Neural cell (in vitro differentiated cells): Measurements from ENCODE around the gene TIMM17A. TPM values are rescaled to one million over a fixed set of nuclear protein-coding genes. Genes with fewer than 3 reads are reported as not detected.

Experiments
- H2AFZ ChIP-seq: fragments of 200-600, 300-800 bp; sonication (generic), shearing (Covaris generic); 2 replicates; pipeline ENCODE4 v1.6.0; 2014; ENCODE audit warnings: low read depth, mild to moderate bottlenecking, antibody characterized with exemption, low read length, moderate library complexity
- H3F3A ChIP-seq: fragments of 200-600 bp; shearing (Covaris generic); 2 replicates; pipeline ENCODE4 v1.6.1; 2016; ENCODE audit warnings: mild to moderate bottlenecking, moderate library complexity, mixed read lengths, antibody characterized with exemption, low read length; ENCODE audit not compliant: insufficient read depth, poor library complexity, severe bottlenecking
- H3K27ac ChIP-seq: fragments of 200-600, 300-800 bp; sonication (generic), shearing (Covaris generic); 2 replicates; pipeline ENCODE4 v1.5.1; 2014; ENCODE audit warnings: mild to moderate bottlenecking, low read length, moderate library complexity
- H3K27me3 ChIP-seq: fragments of 300-800, 200-600 bp; sonication (generic), shearing (Covaris generic); 2 replicates; pipeline ENCODE4 v1.6.0; 2014; ENCODE audit warnings: mild to moderate bottlenecking, low read depth, low read length, moderate library complexity; ENCODE audit not compliant: insufficient read depth
- H3K36me3 ChIP-seq: fragments of 300-800, 200-600 bp; sonication (generic), shearing (Covaris generic); 2 replicates; pipeline ENCODE4 v1.5.1; 2014; ENCODE audit warnings: mild to moderate bottlenecking, antibody characterized with exemption, low read length, moderate library complexity; ENCODE audit not compliant: insufficient read depth
- H3K4me2 ChIP-seq: fragments of 300-800, 200-600 bp; sonication (generic), shearing (Covaris generic); 2 replicates; pipeline ENCODE4 v1.6.0; 2014; ENCODE audit warnings: mild to moderate bottlenecking, low read length
- H3K4me3 ChIP-seq: fragments of 300-800, 200-600 bp; sonication (generic), shearing (Covaris generic); 2 replicates; pipeline ENCODE4 v1.5.1; 2014; ENCODE audit warnings: mild to moderate bottlenecking, low read length, moderate library complexity
- H3K79me2 ChIP-seq: fragments of 200-600 bp; shearing (Covaris generic); replicated peaks from 2 replicates; pipeline ENCODE4 v1.6.0; 2014; ENCODE audit warnings: mild to moderate bottlenecking, low read length, moderate library complexity; ENCODE audit not compliant: insufficient read depth
- H3K9ac ChIP-seq: fragments of 300-800, 200-600 bp; sonication (generic), shearing (Covaris generic); 2 replicates; pipeline ENCODE4 v1.6.1; 2016; ENCODE audit warnings: mild to moderate bottlenecking, low read length, mixed read lengths
- H3K9me2 ChIP-seq: fragments of 200-600 bp; shearing (Covaris generic); 2 replicates; pipeline ENCODE4 v1.6.1; 2016; ENCODE audit warnings: mild to moderate bottlenecking, low read length, mixed read lengths; ENCODE audit not compliant: insufficient read depth
- H3K9me3 ChIP-seq: fragments of 200-600, 300-800 bp; sonication (generic), shearing (Covaris generic); 2 replicates; pipeline ENCODE4 v1.6.1; 2016; ENCODE audit warnings: mild to moderate bottlenecking, mixed run types, low read length, moderate library complexity, mixed read lengths
- H4K20me1 ChIP-seq: fragments of 200-600 bp; shearing (Covaris generic); 2 replicates; pipeline ENCODE4 v1.6.1; 2016; ENCODE audit warnings: mild to moderate bottlenecking, mixed run types; ENCODE audit not compliant: insufficient read depth
- CTCF ChIP-seq: fragments of 450-650 bp; IDR thresholded peaks from 2 replicates; pipeline ENCODE4 v1.5.1; 2014; ENCODE audit warnings: antibody characterized with exemption, mild to moderate bottlenecking, moderate library complexity; ENCODE audit not compliant: poor library complexity, severe bottlenecking
- EP300 ChIP-seq: fragments of 450-650 bp; conservative IDR thresholded peaks from 2 replicates; pipeline ENCODE4 v1.6.1; 2014; ENCODE audit warnings: antibody characterized with exemption, mild to moderate bottlenecking, moderate library complexity; ENCODE audit not compliant: poor library complexity, severe bottlenecking
- EZH2 ChIP-seq: fragments of 200-600, 300-800 bp; shearing (Covaris generic), sonication (generic); IDR thresholded peaks from 2 replicates; pipeline ENCODE4 v1.6.1; 2014; ENCODE audit warnings: antibody characterized with exemption, low read length, borderline replicate concordance, mild to moderate bottlenecking; ENCODE audit not compliant: insufficient read depth, poor library complexity, severe bottlenecking
- MXI1 ChIP-seq: fragments of 450-650 bp; conservative IDR thresholded peaks from 2 replicates; pipeline ENCODE4 v1.6.1; 2014; ENCODE audit warnings: antibody characterized with exemption, mild to moderate bottlenecking; ENCODE audit not compliant: poor library complexity, severe bottlenecking
- POLR2AphosphoS5 ChIP-seq: IDR thresholded peaks from 2 replicates; pipeline ENCODE4 v1.6.1; 2012
- RAD21 ChIP-seq: fragments of 450-650 bp; conservative IDR thresholded peaks from 2 replicates; pipeline ENCODE4 v1.6.1; 2014; ENCODE audit warnings: antibody characterized with exemption, mild to moderate bottlenecking, moderate library complexity
- REST ChIP-seq: IDR thresholded peaks from 2 replicates; pipeline ENCODE4 v1.6.1; 2012; ENCODE audit warnings: borderline replicate concordance
- SMC3 ChIP-seq: fragments of 450-650 bp; conservative IDR thresholded peaks from 2 replicates; pipeline ENCODE4 v1.6.1; 2014; ENCODE audit warnings: antibody characterized with exemption, mild to moderate bottlenecking, moderate library complexity; ENCODE audit not compliant: poor library complexity
- TAF1 ChIP-seq: IDR thresholded peaks from 2 replicates; pipeline ENCODE4 v1.6.1; 2012; ENCODE audit warnings: low read depth
- polyA plus RNA-seq: library from polyadenylated mRNA; depleted of rRNA; stranded (reverse); fragments of >200 nt; gene quantifications from 2 replicates; pipeline ENCODE4 v1.2.3, GENCODE V29; 2014

TIMM17A gene
- polyA plus RNA-seq, 1 donor from 2014 or later: 91.7 TPM

GRCh38 chr1:201970334-201971159 is 15.2 kb downstream of the TIMM17A start:
- H3K9me3 ChIP-seq: no peaks in the 10 kb centered on the region
- no peaks in the 10 kb centered on the region for H3F3A ChIP-seq
- H3K36me3 ChIP-seq: peaks cover 21% of the 10 kb centered on the region
- no peaks in the 10 kb centered on the region for H3K79me2 ChIP-seq
- no peaks in the 10 kb centered on the region for H3K9me2 ChIP-seq
- H3K27me3 ChIP-seq: no peaks in the 10 kb centered on the region
- H4K20me1 ChIP-seq: peaks cover 2% of the 10 kb centered on the region
- H3K9ac ChIP-seq: no peak overlapping the region
- H3K4me3 ChIP-seq: no peak overlapping the region
- no peak overlapping the region for H3K27ac ChIP-seq
- H3K4me2 ChIP-seq: no peak overlapping the region
- no peak overlapping the region for H2AFZ ChIP-seq
- TF ChIP-seq EZH2 (no peak), POLR2AphosphoS5 (no peak), MXI1 (no peak), TAF1 (no peak), SMC3 (no peak), REST (no peak), EP300 (no peak), RAD21 (no peak), CTCF (no peak)

DNA sequence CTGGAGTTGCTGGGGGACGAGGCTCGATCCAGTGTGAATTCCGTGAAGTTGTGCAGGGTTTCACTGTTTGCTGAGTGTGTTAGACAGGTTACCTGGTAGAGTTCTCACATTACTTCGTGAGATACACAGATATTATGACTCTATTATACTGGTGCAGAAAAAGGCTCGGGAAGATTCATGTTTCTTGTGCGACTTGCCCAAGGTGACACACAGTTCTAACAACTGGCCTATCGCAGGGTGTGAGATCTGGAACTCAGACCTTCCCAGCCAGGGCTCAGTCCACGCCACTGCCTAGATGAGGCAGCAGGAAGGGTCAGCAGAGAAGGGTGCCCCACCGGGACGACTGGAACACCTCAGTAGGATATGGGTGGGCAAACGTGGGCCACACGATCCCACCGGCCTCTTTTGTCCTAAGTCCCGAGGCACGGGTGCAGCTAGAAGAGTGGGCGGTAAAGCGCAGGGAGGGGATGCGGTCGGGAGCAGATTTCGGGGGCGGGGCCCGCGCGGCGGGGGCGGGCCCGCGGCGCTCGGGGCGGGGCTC is 26.8 kb downstream of the TIMM17A start:
- Histone ChIP-seq H3K36me3 (no peaks in the 10 kb centered on the region), H4K20me1 (no peaks in the 10 kb centered on the region), H3K9ac (peak overlapping the region; percentile 90), H3F3A (no peaks in the 10 kb centered on the region), H3K9me3 (no peaks in the 10 kb centered on the region), H3K4me2 (peak overlapping the region; percentile 68), H3K27ac (peak overlapping the region; percentile 52), H3K9me2 (no peaks in the 10 kb centered on the region), H2AFZ (peak overlapping the region; percentile 88), H3K79me2 (peaks cover 29% of the 10 kb centered on the region), H3K4me3 (peak overlapping the region; percentile 74), H3K27me3 (no peaks in the 10 kb centered on the region)
- peak; percentile 20 for TF ChIP-seq POLR2AphosphoS5
- TF ChIP-seq MXI1: no peak
- TF ChIP-seq TAF1: no peak
